GM19324 (cell line): ENCODE data around the gene SIL1.
"Not testable (repeated sequence)": the region's sequence is repeated elsewhere in the genome, so short reads cannot be mapped to it uniquely, and the experiment has no call there.

Source experiments
- ATAC-seq: cut with Tn5 transposase; IDR thresholded peaks from one replicate; pipeline ENCODE4 v1.9.1; 2021; ENCODE audit warnings: mild to moderate bottlenecking, moderate library complexity; ENCODE audit not compliant: unreplicated experiment, low FRiP score

Gene SIL1

GRCh38 chr5:139117342-139117884 is 80.8 kb downstream of the SIL1 start:
- ATAC-seq, result no peak

DNA sequence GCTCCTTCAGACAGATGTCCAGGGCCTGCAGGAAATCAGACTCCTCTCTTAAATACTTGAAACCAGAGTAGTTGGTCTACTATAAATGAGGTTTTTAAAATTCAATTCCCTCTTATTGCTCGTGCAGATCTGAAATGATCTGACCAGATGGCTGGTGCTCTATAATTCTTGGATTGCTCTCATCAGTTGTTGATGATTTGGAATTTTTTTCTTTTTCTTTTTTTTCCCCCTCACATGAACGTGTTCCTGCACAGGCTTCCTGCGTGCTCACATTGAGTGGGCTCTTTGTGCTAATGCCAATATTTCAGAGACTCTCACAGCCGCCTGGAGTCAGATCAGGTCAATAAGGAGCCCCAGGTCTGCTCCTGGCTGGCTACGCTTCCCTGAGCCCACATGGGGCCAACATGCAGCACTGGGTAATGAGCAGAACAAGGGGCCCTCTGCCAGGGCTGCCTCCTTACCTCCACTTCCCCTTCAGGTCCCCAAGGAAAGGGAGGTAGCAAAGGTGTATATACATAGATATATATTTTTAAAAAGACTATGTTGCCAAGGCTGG is 82.0 kb downstream of the SIL1 start:
- no peak for ATAC-seq

- no peak for ATAC-seq
Observed at GRCh38 chr5:139113892-139114291, 84.3 kb downstream of the SIL1 start.

- ATAC-seq, result not testable (repeated sequence)
Observed at GRCh38 chr5:139112362-139112761, 85.8 kb downstream of the SIL1 start.

DNA sequence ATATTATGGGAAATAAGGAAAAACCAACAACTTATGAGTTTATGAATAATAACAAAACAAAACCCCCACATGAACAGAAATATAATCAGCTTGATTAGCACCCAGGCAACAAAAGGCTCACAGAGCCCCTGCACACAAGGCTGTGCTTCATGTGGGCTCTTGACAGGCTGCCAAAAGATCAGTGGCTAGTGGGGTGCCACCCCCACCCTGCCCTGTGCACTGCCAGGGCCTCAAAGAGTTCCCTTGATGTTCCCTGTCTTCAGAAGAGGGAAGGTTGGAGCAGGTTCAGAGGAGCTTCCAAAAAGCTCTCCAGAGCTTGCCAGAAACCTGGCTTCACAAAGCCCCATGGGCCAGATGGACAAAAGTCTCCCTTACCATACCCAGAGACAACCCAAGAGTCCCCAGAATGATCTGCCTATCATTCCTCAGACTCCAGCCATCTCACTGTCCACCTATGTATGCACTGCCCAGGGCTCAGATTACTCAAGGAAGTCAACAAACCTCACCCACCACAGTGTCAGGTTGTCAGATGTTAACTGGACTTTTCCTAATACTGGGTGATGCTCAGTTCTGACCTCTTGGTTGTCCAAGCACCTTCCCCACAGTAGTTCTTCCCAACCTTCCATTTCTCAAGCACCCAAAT is 87.5 kb downstream of the SIL1 start:
- ATAC-seq, result no peak

DNA sequence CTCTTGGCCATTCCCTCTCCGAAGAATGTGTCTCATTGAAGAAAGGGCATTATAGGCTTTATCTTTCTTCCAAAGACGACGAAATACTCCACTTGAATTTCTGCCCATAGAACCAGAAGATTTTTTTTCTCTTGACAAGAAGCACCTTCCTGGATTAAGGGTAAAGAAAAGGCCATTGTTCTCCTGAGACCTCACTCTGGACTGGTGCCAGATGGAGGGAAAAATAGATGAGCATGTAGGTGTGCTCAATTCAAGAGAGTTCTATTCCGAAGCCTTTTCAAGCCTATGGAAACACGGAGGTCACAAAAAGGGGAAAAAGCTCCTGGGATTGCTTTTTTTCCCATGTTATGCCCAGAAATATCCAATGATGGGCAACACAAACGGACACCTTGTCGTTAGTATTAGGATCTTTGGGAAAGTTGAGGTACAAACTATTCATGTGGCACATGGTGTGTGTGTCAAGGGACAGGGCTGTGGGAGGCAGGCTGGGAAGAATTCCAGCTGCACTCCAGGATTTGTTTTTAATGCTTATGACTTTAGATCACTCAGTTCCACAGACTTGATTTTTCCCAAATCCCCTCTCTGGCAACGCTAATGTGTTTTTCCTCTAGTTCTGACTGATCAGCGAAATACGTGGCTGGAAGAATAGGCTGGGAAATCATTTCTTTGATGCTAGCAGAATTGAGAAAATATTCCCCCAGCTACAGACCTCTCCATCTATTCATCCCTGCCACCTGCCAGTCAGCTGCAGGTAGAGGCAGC is 89.9 kb downstream of the SIL1 start:
- no peak for ATAC-seq

GRCh38 chr5:139105621-139106071 is 92.5 kb downstream of the SIL1 start:
- no peak for ATAC-seq

DNA sequence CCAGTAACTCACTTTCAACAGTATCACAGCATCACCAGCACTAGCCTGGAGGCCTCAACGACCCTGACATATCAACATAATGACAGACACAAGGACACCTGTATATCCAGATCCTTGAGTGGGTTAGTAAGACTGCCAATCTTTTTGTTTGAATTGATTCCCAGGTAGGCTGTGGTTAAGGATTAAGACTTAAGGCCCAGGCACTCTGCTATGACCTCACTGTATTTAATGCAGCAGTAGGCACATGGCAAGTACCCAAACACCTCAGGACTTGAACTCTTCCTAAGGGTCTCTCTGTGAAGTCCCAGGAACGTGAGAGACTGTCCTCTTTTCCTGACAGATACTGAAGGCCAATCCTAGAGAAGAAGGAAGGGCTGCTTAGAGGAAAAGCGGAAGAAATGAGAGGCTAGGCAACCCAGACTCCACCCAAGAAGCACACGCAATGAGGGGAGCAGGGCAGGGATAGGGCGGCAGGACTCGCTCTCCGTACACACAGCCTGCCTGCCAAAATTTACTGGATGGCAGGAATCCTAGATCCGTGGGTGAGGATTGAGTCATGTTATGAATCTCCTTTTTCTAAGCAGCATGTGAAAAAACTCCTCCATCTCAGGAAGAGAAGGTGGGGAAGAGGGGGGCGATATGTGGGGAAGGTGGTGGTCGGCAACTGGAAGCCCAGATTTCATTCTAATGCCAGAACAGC is 93.4 kb downstream of the SIL1 start:
- no peak for ATAC-seq

DNA sequence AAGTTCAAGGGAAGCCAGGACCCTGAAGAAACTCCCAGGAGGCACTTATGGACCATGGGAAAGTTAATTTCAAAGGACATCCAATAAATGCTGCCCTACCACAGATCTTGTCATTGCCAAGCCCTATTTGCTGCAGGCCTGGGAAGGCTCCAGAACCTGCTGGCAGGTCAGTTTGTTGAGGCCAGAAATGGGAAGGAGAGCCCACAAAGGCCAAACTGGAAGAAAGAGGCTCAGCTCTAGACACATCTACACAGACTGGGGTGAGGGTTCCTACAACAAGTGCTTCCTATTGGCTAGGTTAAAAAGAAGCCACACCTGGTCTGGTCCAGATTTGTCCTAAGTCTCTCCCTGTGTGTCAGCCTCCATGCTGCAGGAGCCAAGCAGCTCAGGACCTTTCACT is 94.4 kb downstream of the SIL1 start:
- no peak for ATAC-seq

DNA sequence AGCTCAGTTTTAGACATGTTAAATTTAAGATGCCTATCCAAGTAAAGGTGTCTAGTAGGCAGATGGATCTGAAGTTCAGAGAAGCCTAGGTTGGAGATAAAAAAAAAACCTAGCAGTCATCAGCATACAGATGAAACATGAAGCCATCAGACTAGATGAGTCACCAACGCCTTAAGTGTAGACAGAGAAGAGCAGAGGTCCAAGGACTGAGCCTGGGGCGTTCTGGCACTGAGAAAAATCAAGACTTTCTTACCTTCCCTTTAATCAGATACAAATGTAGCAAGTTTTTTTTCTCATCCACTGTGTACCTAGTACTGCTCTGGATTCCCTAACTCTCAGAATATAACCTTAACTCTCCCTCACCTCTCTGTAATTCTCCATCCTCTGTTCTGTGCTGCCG is 97.3 kb downstream of the SIL1 start:
- no peak for ATAC-seq

- ATAC-seq, result peak; percentile 80
Observed at GRCh38 chr5:139094154-139095131, 103.7 kb downstream of the SIL1 start.

GRCh38 chr5:139092741-139093343 is 105.3 kb downstream of the SIL1 start:
- no peak for ATAC-seq

- no peak for ATAC-seq
Observed at GRCh38 chr5:139091439-139092156, 106.6 kb downstream of the SIL1 start.

- no peak for ATAC-seq
Observed at GRCh38 chr5:139090581-139090980, 107.6 kb downstream of the SIL1 start.

DNA sequence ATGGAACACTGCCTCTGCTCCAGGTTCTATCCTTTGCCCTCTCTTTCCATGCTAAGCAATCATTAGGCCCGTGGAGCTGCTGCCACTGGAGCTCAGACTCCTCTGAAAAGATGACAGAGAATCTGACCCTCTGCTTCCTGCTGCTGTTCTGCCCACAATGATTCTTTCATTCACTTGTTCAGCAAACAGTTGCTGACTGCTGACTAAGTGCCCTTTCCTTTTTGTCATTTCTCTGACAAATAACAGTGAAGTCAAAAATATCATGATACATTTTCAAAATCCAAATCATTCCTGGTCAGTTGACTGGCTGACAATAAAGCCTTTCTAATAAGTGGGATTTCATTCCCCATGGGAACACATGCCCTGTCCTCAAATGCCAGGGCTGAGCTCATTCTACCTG is 110.1 kb downstream of the SIL1 start:
- ATAC-seq, result no peak

DNA sequence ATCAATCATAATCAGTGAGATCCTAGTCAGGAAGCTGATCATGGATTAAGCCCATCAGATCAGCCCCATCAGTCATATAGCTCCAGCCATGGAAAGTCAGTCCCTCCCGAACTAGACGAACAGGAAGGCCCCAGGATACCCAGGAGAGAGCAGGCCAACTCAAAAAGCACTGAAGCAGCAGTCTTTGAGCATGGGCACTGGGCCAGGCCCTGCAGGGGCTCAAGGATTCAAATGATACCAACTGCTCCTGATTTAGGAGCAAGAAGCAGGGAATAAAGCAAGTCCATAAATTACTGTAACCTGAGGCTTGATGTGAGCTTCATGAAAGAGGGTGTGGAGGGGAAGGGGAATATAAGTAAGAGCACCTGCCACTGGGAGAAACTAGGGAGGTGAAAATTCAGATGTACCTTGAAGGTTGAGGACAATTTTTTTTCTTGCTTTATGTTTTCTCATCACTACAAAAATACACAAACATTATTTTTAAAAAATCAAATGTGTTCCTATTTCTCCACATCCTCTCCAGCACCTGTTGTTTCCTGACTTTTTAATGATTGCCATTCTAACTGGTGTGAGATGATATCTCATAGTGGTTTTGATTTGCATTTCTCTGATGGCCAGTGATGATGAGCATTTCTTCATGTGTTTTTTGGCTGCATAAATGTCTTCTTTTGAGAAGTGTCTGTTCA is 115.2 kb downstream of the SIL1 start:
- no peak for ATAC-seq

DNA sequence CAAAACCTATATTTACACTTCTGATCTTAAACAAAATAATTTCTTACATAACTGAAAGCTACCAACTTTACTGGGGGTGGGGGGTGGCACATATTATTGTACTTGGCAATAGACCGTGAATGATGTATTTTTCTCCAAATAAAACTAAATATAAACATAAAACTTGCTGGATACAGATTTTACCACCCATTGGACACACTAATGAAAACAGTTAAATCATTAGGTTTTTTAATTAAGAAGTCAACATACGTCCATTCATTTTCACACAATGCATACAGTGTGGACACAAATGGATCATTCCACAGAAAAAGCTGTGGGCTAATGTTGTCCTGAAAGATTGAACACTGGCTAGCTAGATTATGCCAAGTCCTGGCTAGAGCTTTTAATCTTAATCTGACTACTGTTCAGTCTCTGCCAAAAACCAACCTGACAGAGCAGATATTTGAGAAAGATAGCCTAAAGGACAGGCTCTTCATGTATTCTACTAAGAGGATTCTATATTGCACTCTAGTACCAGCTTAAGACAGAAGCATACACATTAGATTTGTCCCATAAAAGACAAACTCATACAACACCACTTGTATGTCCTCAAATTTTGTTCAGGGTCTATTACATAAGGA is 118.1 kb downstream of the SIL1 start:
- no peak for ATAC-seq
